Vein endothelial cell (primary cell): ENCODE data around the gene CEMP1. TPM values are rescaled to one million over a fixed set of nuclear protein-coding genes. Genes with fewer than 3 reads are reported as not detected.

Source experiments
- small RNA-seq: library from RNA; depleted of rRNA; stranded (forward); fragments of <200 nt; gene quantifications from one replicate; pipeline ENCODE3, GENCODE V24; 2012
- total RNA-seq: library from RNA; depleted of rRNA; stranded (reverse); fragments of >200 nt; gene quantifications from 2 replicates; pipeline ENCODE4 v1.2.3, GENCODE V29; 2012

CEMP1 gene
- not detected in 2 replicates for total RNA-seq

GRCh38 chr16:2531371-2531695, at the start of gene CEMP1:
TSS of gene CEMP1 (minus strand) at chr16:2531408. CDS start at chr16:2531073, 335 bp downstream.

GRCh38 chr16:2537451-2538379, 6.5 kb upstream of the CEMP1 start, which contains the start of gene PDPK1:
TSS of gene PDPK1 (plus strand) at chr16:2538021. CDS start at chr16:2538113, 92 bp downstream.

GRCh38 chr16:2520097-2520783, 11.0 kb downstream of the CEMP1 start, which contains the start of gene AMDHD2:
TSS of gene AMDHD2 (plus strand) at chr16:2520371. CDS start at chr16:2520459, 88 bp downstream.

GRCh38 chr16:2513405-2514332, 17.5 kb downstream of the CEMP1 start, which contains the start of gene ATP6V0C:
TSS of gene ATP6V0C (plus strand) at chr16:2513952. CDS start at chr16:2514104, 152 bp downstream.

Small RNA genes within 50 kb of the gene (small RNA-seq; reads per million reads assigned to genes)
- gene AC093525.1, result not detected
- not detected for gene MIR3178

Other genes with a start within 250 kb of the CEMP1 start
- gene ABCA3, start 190.7 kb downstream of the CEMP1 start, total RNA-seq, result 33.9 and 35.9 TPM in 2 replicates
- 25.2 and 44.2 TPM in 2 replicates for gene CCNF, start 102.0 kb downstream of the CEMP1 start, total RNA-seq
- gene TEDC2, start 71.3 kb downstream of the CEMP1 start, total RNA-seq, result 9.2 and 10.1 TPM in 2 replicates
- under 0.01 TPM in 1 of 2 replicates, not detected in the other for gene NTN3, start 60.1 kb downstream of the CEMP1 start, total RNA-seq
- gene TBC1D24, start 56.3 kb downstream of the CEMP1 start, total RNA-seq, result 19.9 and 20.3 TPM in 2 replicates
- gene ATP6V0C, start 17.5 kb downstream of the CEMP1 start, total RNA-seq, result 45.9 and 48.7 TPM in 2 replicates
- 46.4 and 53.1 TPM in 2 replicates for gene AMDHD2, start 11.0 kb downstream of the CEMP1 start, total RNA-seq
- gene PDPK1, start 6.6 kb upstream of the CEMP1 start, total RNA-seq, result 25.8 and 30.7 TPM in 2 replicates
- gene KCTD5, start 151.1 kb upstream of the CEMP1 start, total RNA-seq, result 25.8 and 28.4 TPM in 2 replicates
- gene PRSS27, start 188.8 kb upstream of the CEMP1 start, total RNA-seq, result under 0.01 and 1.1 TPM in 2 replicates
- 90.4 and 114 TPM in 2 replicates for gene SRRM2, start 221.2 kb upstream of the CEMP1 start, total RNA-seq
- 231 and 236 TPM in 2 replicates for gene ELOB, start 245.9 kb upstream of the CEMP1 start, total RNA-seq